Measurements from ENCODE around the gene TCF4.

TCF4 gene

GRCh38 chr18:55317324-55317723, 270.7 kb downstream of the TCF4 start:
- H3K4me3 ChIP-seq (ENCODE audit: severe bottlenecking), result no peak overlapping the region
- H3K9me3 ChIP-seq (ENCODE audit: severe bottlenecking), result no peaks in the 10 kb centered on the region
- H3K4me1 ChIP-seq (ENCODE audit: insufficient read depth, poor library complexity, severe bottlenecking), result no peaks in the 10 kb centered on the region
- H3K27me3 ChIP-seq (ENCODE audit: insufficient read depth, poor library complexity, severe bottlenecking), result peaks cover 26% of the 10 kb centered on the region
- DNase-seq (ENCODE audit: low spot score) (no peak), ATAC-seq (ENCODE audit: low read depth) (no peak)
- H3K36me3 ChIP-seq (ENCODE audit: low read depth), result no peaks in the 10 kb centered on the region
- no peak overlapping the region for H3K27ac ChIP-seq (ENCODE audit: poor library complexity, severe bottlenecking)
- TF ChIP-seq CTCF (IDR thresholded peaks at IDR 0.05; ENCODE audit: poor library complexity, severe bottlenecking), result no peak

- no peak for TF ChIP-seq CTCF (IDR thresholded peaks at IDR 0.05; ENCODE audit: poor library complexity, severe bottlenecking)
- DNase-seq (ENCODE audit: low spot score) (no peak), ATAC-seq (ENCODE audit: low read depth) (no peak)
- H3K36me3 ChIP-seq (ENCODE audit: low read depth), result no peaks in the 10 kb centered on the region
- peaks cover 24% of the 10 kb centered on the region for H3K27me3 ChIP-seq (ENCODE audit: insufficient read depth, poor library complexity, severe bottlenecking)
- H3K27ac ChIP-seq (ENCODE audit: poor library complexity, severe bottlenecking), result no peak overlapping the region
- no peak overlapping the region for H3K4me3 ChIP-seq (ENCODE audit: severe bottlenecking)
- no peaks in the 10 kb centered on the region for H3K9me3 ChIP-seq (ENCODE audit: severe bottlenecking)
- H3K4me1 ChIP-seq (ENCODE audit: insufficient read depth, poor library complexity, severe bottlenecking), result no peaks in the 10 kb centered on the region
Observed at GRCh38 chr18:55316486-55317184, 271.4 kb downstream of the TCF4 start.

GRCh38 chr18:55314615-55315237, 273.3 kb downstream of the TCF4 start:
- TF ChIP-seq CTCF (IDR thresholded peaks at IDR 0.05; ENCODE audit: poor library complexity, severe bottlenecking), result no peak
- ATAC-seq (ENCODE audit: low read depth), result no peak
- no peak for DNase-seq (ENCODE audit: low spot score)
- Histone ChIP-seq H3K9me3 (ENCODE audit: severe bottlenecking) (no peaks in the 10 kb centered on the region), H3K4me1 (ENCODE audit: insufficient read depth, poor library complexity, severe bottlenecking) (no peaks in the 10 kb centered on the region), H3K4me3 (ENCODE audit: severe bottlenecking) (no peak overlapping the region), H3K27ac (ENCODE audit: poor library complexity, severe bottlenecking) (no peak overlapping the region), H3K36me3 (ENCODE audit: low read depth) (no peaks in the 10 kb centered on the region), H3K27me3 (ENCODE audit: insufficient read depth, poor library complexity, severe bottlenecking) (peaks cover 5% of the 10 kb centered on the region)

- Histone ChIP-seq H3K4me1 (ENCODE audit: insufficient read depth, poor library complexity, severe bottlenecking) (no peaks in the 10 kb centered on the region), H3K4me3 (ENCODE audit: severe bottlenecking) (no peak overlapping the region), H3K27ac (ENCODE audit: poor library complexity, severe bottlenecking) (no peak overlapping the region), H3K9me3 (ENCODE audit: severe bottlenecking) (no peaks in the 10 kb centered on the region), H3K36me3 (ENCODE audit: low read depth) (no peaks in the 10 kb centered on the region), H3K27me3 (ENCODE audit: insufficient read depth, poor library complexity, severe bottlenecking) (peaks cover 4% of the 10 kb centered on the region)
- ATAC-seq (ENCODE audit: low read depth) (no peak), DNase-seq (ENCODE audit: low spot score) (no peak)
- TF ChIP-seq CTCF (IDR thresholded peaks at IDR 0.05; ENCODE audit: poor library complexity, severe bottlenecking), result no peak
Observed at GRCh38 chr18:55314031-55314430, 274.0 kb downstream of the TCF4 start.

- ATAC-seq (ENCODE audit: low read depth), result no peak
- no peak for DNase-seq (ENCODE audit: low spot score)
Observed at GRCh38 chr18:55310863-55311262, 277.1 kb downstream of the TCF4 start.

More at GRCh38 chr18:55310863-55311262, 277.1 kb downstream of the TCF4 start:
- Histone ChIP-seq H3K27ac (ENCODE audit: poor library complexity, severe bottlenecking) (no peak overlapping the region), H3K4me3 (ENCODE audit: severe bottlenecking) (no peak overlapping the region), H3K4me1 (ENCODE audit: insufficient read depth, poor library complexity, severe bottlenecking) (no peaks in the 10 kb centered on the region), H3K9me3 (ENCODE audit: severe bottlenecking) (no peaks in the 10 kb centered on the region), H3K36me3 (ENCODE audit: low read depth) (no peaks in the 10 kb centered on the region), H3K27me3 (ENCODE audit: insufficient read depth, poor library complexity, severe bottlenecking) (no peaks in the 10 kb centered on the region)
- TF ChIP-seq CTCF (IDR thresholded peaks at IDR 0.05; ENCODE audit: poor library complexity, severe bottlenecking), result no peak
